GM23248 (cell line): ENCODE results near the gene DTNB. TPM values are rescaled to one million over a fixed set of nuclear protein-coding genes. Genes with fewer than 3 reads are reported as not detected.

Source experiments
- DNase-seq: peaks from one replicate; pipeline ENCODE4 v3.0.0-alpha.2; 2015
- H2AFZ ChIP-seq: fragments of 200-600 bp; sonication (generic); 2 replicates; pipeline ENCODE4 v1.6.1; 2016; ENCODE audit warnings: antibody characterized with exemption
- H3F3A ChIP-seq: fragments of 200-600 bp; sonication (generic); 2 replicates; pipeline ENCODE4 v1.6.1; 2016; ENCODE audit warnings: mild to moderate bottlenecking, antibody characterized with exemption, mixed run types; ENCODE audit not compliant: insufficient read depth
- H3K27ac ChIP-seq: fragments of 200-600 bp; sonication (generic); 2 replicates; pipeline ENCODE4 v1.5.1; 2016; ENCODE audit warnings: mild to moderate bottlenecking
- H3K27me3 ChIP-seq: fragments of 200-600 bp; sonication (generic); replicated peaks from 2 replicates; pipeline ENCODE4 v1.6.1; 2016; ENCODE audit warnings: mild to moderate bottlenecking; ENCODE audit not compliant: insufficient read depth
- H3K36me3 ChIP-seq: fragments of 200-600 bp; sonication (generic); 2 replicates; pipeline ENCODE4 v1.6.1; 2016; ENCODE audit warnings: low read depth, mild to moderate bottlenecking
- H3K4me1 ChIP-seq: fragments of 200-600 bp; sonication (generic); 2 replicates; pipeline ENCODE4 v1.6.1; 2016; ENCODE audit warnings: mild to moderate bottlenecking; ENCODE audit not compliant: insufficient read depth
- H3K4me2 ChIP-seq: fragments of 200-600 bp; sonication (generic); one replicate; pipeline ENCODE4 v1.6.1; 2016; ENCODE audit warnings: mild to moderate bottlenecking; ENCODE audit not compliant: unreplicated experiment
- H3K4me3 ChIP-seq: fragments of 200-600 bp; sonication (generic); 2 replicates; pipeline ENCODE4 v1.5.1; 2016; ENCODE audit warnings: mild to moderate bottlenecking
- H3K79me2 ChIP-seq: fragments of 200-600 bp; sonication (generic); 2 replicates; pipeline ENCODE4 v1.6.1; 2016; ENCODE audit warnings: mild to moderate bottlenecking; ENCODE audit not compliant: insufficient read depth
- H3K9ac ChIP-seq: fragments of 200-600 bp; sonication (generic); 2 replicates; pipeline ENCODE4 v1.6.1; 2016; ENCODE audit warnings: mild to moderate bottlenecking
- H3K9me2 ChIP-seq: fragments of 200-600 bp; sonication (generic); 2 replicates; pipeline ENCODE4 v1.6.1; 2016; ENCODE audit warnings: mixed run types, mild to moderate bottlenecking, moderate library complexity; ENCODE audit not compliant: insufficient read depth
- H3K9me3 ChIP-seq: fragments of 200-600 bp; sonication (generic); one replicate; pipeline ENCODE4 v1.6.1; 2017; ENCODE audit warnings: low read depth
- H4K20me1 ChIP-seq: fragments of 200-600 bp; sonication (generic); 2 replicates; pipeline ENCODE4 v1.6.0; 2016; ENCODE audit not compliant: insufficient read depth
- EZH2 ChIP-seq: fragments of 200-600 bp; sonication (generic); IDR thresholded peaks from 2 replicates; pipeline ENCODE4 v1.6.1; 2018; ENCODE audit warnings: antibody characterized with exemption, mild to moderate bottlenecking; ENCODE audit not compliant: insufficient read depth, poor library complexity, severe bottlenecking
- EZH2phosphoT487 ChIP-seq: fragments of 200-600 bp; sonication (generic); IDR thresholded peaks from 2 replicates; pipeline ENCODE4 v1.6.1; 2018; ENCODE audit warnings: antibody characterized with exemption, moderate library complexity, mild to moderate bottlenecking, low read depth; ENCODE audit not compliant: insufficient read depth
- WGBS, 2 experiments: methylation state at CpG; one replicate each; pipeline ENCODE4 v1.1.6; 2015 to 2017; ENCODE audit warnings: low lambda C conversion rate in 2 of 2, low coverage in 1 of 2; ENCODE audit errors: missing lambda C conversion rate in 2 of 2; 5-methylcytosine and 5-hydroxymethylcytosine counted together
- in situ Hi-C: fragments of 300-500 bp; cut with MboI; formaldehyde crosslinking; loops from 2 replicates; pipeline ENCODE4 v1.15.0; 2020
- polyA plus RNA-seq: library from polyadenylated mRNA; unstranded; fragments of >200 nt; fragmentation: Nextera tagmentation; extraction: Ambion mirVana; gene quantifications from 2 replicates; pipeline ENCODE4 v1.2.1, GENCODE V29; 2016
- total RNA-seq: library from RNA; depleted of rRNA; stranded (reverse); fragments of >200 nt; shearing (Covaris generic); gene quantifications from 2 replicates; pipeline ENCODE4 v1.2.3, GENCODE V29; 2014

The DTNB gene
- total and polyA plus RNA-seq, 2 experiments from 2014 or later: 1.1 to 4.0 TPM

- H3K4me1 ChIP-seq: peaks cover 3% of the 10 kb centered on the region; the same call in 1 of the 2 replicates
- no peak overlapping the region for H3K4me2 ChIP-seq
- H3F3A ChIP-seq: no peaks in the 10 kb centered on the region
- H3K27me3 ChIP-seq: no peaks in the 10 kb centered on the region
- H3K36me3 ChIP-seq: no peaks in the 10 kb centered on the region
- H4K20me1 ChIP-seq: no peaks in the 10 kb centered on the region
- H3K9ac ChIP-seq: no peak overlapping the region
- WGBS, 2 experiments: 92 to 96% methylated on average over 5 of the region's 5 CpGs
- no peak overlapping the region for H3K27ac ChIP-seq
- H3K9me2 ChIP-seq: no peaks in the 10 kb centered on the region
- no peak overlapping the region for H3K4me3 ChIP-seq
- H3K79me2 ChIP-seq: no peaks in the 10 kb centered on the region
- no peak for DNase-seq
- in situ Hi-C loops: no loop called here
- H3K9me3 ChIP-seq: no peaks in the 10 kb centered on the region
- TF ChIP-seq EZH2phosphoT487 (no peak), EZH2 (no peak)
- H2AFZ ChIP-seq: no peak overlapping the region
These were observed 298.6 kb downstream of the DTNB start for GRCh38 chr2:25374827-25375226.

DNA sequence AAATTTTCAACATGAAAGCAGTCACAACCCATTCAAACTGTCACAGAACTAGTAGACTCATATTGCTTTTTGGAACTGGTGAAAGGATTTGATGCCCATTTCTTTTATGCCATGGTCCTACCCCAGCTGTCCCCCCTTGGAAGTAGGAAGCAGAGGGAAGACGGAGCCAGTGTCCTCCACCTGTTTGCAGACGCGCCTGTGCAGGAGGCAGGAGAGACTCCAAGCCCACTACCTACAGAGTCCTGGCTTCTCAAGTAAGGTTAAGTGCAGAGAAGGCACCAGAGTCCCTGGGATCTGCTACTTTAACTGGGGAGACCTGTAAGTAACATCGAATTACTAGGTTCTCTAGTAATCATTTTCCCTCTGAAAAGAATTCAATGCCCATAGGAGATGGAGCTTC lies 299.0 kb downstream of the DTNB start:
- Histone ChIP-seq H3K27ac (no peak overlapping the region), H3K36me3 (no peaks in the 10 kb centered on the region), H3F3A (no peaks in the 10 kb centered on the region), H3K9me3 (no peaks in the 10 kb centered on the region), H3K79me2 (no peaks in the 10 kb centered on the region), H3K4me1 (peaks cover 3% of the 10 kb centered on the region; the same call in 1 of the 2 replicates), H3K27me3 (no peaks in the 10 kb centered on the region), H3K9me2 (no peaks in the 10 kb centered on the region), H2AFZ (no peak overlapping the region), H3K4me3 (no peak overlapping the region), H3K9ac (no peak overlapping the region), H3K4me2 (no peak overlapping the region), H4K20me1 (no peaks in the 10 kb centered on the region)
- 82 to 87% methylated on average over 4 of the region's 4 CpGs for WGBS, 2 experiments
- DNase-seq: no peak
- TF ChIP-seq EZH2 (no peak), EZH2phosphoT487 (no peak)
- in situ Hi-C loops: no loop called here

DNA sequence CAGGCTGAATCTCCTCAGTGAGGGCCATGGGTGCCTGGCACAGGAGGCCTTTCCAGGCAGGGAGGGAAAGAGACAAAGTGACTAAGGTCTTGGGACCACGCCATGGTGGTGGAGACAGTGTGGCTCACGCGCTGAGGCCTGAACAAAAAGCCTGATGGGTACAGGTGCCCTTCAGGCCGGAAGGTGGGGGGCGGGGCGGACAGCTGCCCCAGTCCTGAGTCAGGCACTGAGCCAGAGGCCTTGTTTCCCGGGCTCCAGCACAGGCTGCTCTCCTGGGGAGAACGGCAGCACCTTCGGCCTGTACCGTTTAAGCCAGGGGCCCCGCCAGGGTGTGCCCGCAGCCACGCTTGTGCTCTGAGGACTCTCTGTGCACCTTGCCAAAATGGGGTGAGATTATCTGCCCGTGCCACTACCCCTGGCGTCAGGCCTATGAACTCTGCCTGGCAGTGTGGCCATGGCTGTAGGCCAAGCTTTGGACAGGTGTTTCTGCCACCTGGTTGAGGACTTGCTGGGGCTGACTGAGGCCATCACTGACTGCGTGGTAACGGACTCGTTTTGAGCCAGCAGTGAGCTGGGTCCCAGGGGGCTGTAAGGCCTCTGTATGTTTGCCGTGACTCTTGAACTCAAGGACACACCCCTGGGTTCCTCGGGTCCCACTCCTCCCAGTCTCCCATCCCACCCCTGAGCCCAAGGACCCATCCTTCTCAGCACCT lies 300.0 kb downstream of the DTNB start:
- no peak for TF ChIP-seq EZH2
- TF ChIP-seq EZH2phosphoT487: no peak
- H3K36me3 ChIP-seq: no peaks in the 10 kb centered on the region

DNA sequence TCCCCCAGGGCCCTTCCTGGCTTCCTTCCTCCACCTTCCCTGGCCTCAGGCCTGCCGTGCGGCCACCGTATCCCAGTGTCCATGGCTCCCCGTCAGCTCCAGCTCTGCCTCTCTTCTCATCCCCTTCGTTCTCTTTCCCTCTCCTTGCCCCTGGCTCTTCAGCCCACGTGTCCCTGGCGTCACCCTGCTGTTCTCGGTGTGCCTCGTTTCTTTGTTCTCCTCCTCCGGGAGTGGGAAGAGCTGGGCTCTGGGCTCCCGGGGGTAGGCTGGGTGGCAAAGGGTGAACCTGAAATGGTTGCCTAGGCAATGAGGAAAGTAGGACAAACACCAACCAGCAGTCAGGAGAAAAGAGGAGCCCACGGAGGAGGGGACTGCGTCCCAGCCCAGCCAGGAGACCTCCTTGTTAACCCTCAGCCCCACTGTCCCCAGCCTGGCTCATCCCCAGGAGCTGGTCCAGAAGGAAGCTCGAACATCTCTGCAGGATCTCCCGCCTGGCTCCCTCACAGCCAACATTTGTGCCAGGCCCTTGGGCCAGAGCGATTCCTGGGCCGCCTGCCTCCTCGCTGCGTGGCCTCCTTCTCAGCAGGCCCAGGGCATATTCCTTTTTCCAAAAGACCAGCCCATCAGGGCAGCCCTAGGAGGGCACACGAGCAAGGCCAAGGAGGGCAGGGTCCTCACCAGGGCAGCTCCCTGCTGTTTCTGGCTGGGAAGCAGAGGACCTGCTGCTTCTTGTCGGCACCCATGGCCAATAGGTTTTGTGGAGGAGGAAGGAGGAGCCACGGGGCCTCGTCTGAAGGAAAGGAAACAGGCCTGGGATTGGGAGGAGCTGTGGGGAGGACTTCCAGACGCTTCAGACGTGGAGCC lies 300.7 kb downstream of the DTNB start:
- no peak overlapping the region for H3K9ac ChIP-seq
- H2AFZ ChIP-seq: no peak overlapping the region
- H3K79me2 ChIP-seq: no peaks in the 10 kb centered on the region
- no peaks in the 10 kb centered on the region for H3K9me2 ChIP-seq
- no peaks in the 10 kb centered on the region for H3K9me3 ChIP-seq
- H3K36me3 ChIP-seq: no peaks in the 10 kb centered on the region
- H3F3A ChIP-seq: no peaks in the 10 kb centered on the region
- H3K4me2 ChIP-seq: no peak overlapping the region
- no peak overlapping the region for H3K27ac ChIP-seq
- no peaks in the 10 kb centered on the region for H3K27me3 ChIP-seq
- in situ Hi-C loops: no loop called here
- no peak overlapping the region for H3K4me3 ChIP-seq
- no peaks in the 10 kb centered on the region for H4K20me1 ChIP-seq
- TF ChIP-seq EZH2phosphoT487 (no peak), EZH2 (no peak)
- DNase-seq: no peak
- peaks cover 3% of the 10 kb centered on the region; the same call in 1 of the 2 replicates for H3K4me1 ChIP-seq
- WGBS, 2 experiments: 80 to 82% methylated on average over 23 to 25 of the region's 25 CpGs

More for the DNA sequence above, 300.0 kb downstream of the DTNB start:
- Histone ChIP-seq H4K20me1 (no peaks in the 10 kb centered on the region), H3K4me2 (no peak overlapping the region), H3K27me3 (no peaks in the 10 kb centered on the region), H3K27ac (no peak overlapping the region), H3K9me2 (no peaks in the 10 kb centered on the region), H3K9ac (no peak overlapping the region), H3K9me3 (no peaks in the 10 kb centered on the region), H3K4me1 (peaks cover 3% of the 10 kb centered on the region; the same call in 1 of the 2 replicates), H3F3A (no peaks in the 10 kb centered on the region), H3K79me2 (no peaks in the 10 kb centered on the region), H2AFZ (no peak overlapping the region), H3K4me3 (no peak overlapping the region)
- in situ Hi-C loops: no loop called here
- no peak for DNase-seq
- 85 to 86% methylated on average over 17 to 20 of the region's 20 CpGs for WGBS, 2 experiments
